Gastroesophageal sphincter (tissue), 3 donors: ENCODE data around the gene IFT81.

Experiments used
- CTCF ChIP-seq, 4 experiments: fragments of 200-600 bp in 2 of 4; fragments of 450-650 bp in 2 of 4; sonication (generic) in 1 of 4; IDR thresholded peaks; one replicate each; pipeline ENCODE4 v1.5.1; 2017 to 2019; ENCODE audit warnings: antibody characterized with exemption in 4 of 4, mild to moderate bottlenecking in 2 of 4, moderate library complexity in 2 of 4
- EP300 ChIP-seq: sonication (generic); formaldehyde crosslinking; IDR thresholded peaks from one replicate; pipeline ENCODE4 v1.6.1; 2017; ENCODE audit warnings: antibody characterized with exemption, mild to moderate bottlenecking
- POLR2A ChIP-seq, 2 donors: fragments of 450-650 bp; IDR thresholded peaks; one replicate each; pipeline ENCODE4 v1.6.1; 2017; ENCODE audit warnings: antibody characterized with exemption in 2 of 2, mild to moderate bottlenecking in 2 of 2, moderate library complexity in 1 of 2
- POLR2AphosphoS5 ChIP-seq: sonication (generic); formaldehyde crosslinking; IDR thresholded peaks from one replicate; pipeline ENCODE4 v1.6.1; 2017; ENCODE audit warnings: antibody characterized with exemption

- TF ChIP-seq CTCF (IDR thresholded peaks at IDR 0.05) = no peak
- no peak for TF ChIP-seq EP300
- no peak for TF ChIP-seq POLR2A (IDR thresholded peaks at IDR 0.05)
- no peak for TF ChIP-seq POLR2AphosphoS5
These were observed 123.9 kb downstream of the IFT81 start for GRCh38 chr12:110248096-110248447.
